GM12891 (cell line): ENCODE results near the gene SLCO2A1.

Source experiments
- POLR2A ChIP-seq: IDR thresholded peaks from 2 replicates; pipeline ENCODE4 v1.6.1; 2011; ENCODE audit warnings: low read depth, low read length, control low read depth
- POLR2AphosphoS5 ChIP-seq: IDR thresholded peaks from 2 replicates; pipeline ENCODE4 v1.6.1; 2011; ENCODE audit warnings: low read depth, low read length, control low read depth
- TAF1 ChIP-seq: IDR thresholded peaks from 2 replicates; pipeline ENCODE4 v1.6.1; 2011; ENCODE audit warnings: low read depth, low read length, control low read depth

GRCh38 chr3:133992381-133992780 is 37.3 kb downstream of the SLCO2A1 start:
- no peak for TF ChIP-seq POLR2A
- TF ChIP-seq POLR2AphosphoS5 = no peak
- TF ChIP-seq TAF1 = no peak
